Aortic smooth muscle cell (primary cell): ENCODE data around the gene BPI. TPM values are rescaled to one million over a fixed set of nuclear protein-coding genes. Genes with fewer than 3 reads are reported as not detected.

Source experiments
- total RNA-seq: library from RNA; depleted of rRNA; stranded (reverse); fragments of >200 nt; gene quantifications from 2 replicates; pipeline ENCODE4 v1.2.3, GENCODE V29; 2014

The BPI gene
- 0.50 and 0.79 TPM in 2 replicates for total RNA-seq

DNA sequence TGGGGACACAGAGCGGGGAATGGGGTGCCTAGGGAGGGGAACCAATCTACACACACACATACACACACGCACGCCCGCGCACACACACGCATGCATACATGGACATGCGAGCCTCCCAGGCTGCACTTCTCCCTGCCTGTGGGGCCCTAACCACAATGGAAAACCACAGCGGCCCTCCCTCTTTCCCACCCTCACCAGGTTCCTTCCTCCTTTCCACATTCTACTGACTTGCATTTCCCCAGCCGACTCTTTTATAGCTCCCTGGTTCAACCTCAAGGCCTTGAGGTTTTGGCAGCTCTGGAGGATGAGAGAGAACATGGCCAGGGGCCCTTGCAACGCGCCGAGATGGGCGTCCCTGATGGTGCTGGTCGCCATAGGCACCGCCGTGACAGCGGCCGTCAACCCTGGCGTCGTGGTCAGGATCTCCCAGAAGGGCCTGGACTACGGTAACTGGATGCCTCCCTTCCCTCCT, at the start of gene BPI:
Gene BPI, plus strand, starts transcription at position 249 of the 472 bp plus-strand sequence. Its CDS starts 68 bp downstream, at position 317.

GRCh38 chr20:38260378-38261053, 43.4 kb upstream of the BPI start, which contains the start of gene KIAA1755:
KIAA1755 (minus strand) TSS chr20:38260735; CDS start chr20:38260500, 235 bp downstream.

DNA sequence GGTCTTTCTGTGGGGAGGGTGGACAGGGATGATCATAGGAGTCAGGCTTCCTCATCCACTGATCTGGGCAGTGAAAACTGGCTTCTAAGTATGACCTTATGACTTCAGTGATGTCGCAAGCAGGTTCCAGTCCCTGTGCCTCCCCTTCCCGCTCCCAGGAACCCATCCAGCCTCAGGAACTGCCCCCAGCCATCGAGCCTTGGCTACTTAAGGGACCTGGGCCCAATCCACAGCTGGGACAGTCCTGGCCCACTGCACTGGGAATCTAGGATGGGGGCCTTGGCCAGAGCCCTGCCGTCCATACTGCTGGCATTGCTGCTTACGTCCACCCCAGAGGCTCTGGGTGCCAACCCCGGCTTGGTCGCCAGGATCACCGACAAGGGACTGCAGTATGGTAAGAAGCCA, 42.3 kb downstream of the BPI start, which contains the start of gene LBP:
Gene LBP, plus strand, starts transcription at position 236 of the 405 bp plus-strand sequence. Its CDS starts 35 bp downstream, at position 271.

Other genes with a start within 250 kb of the BPI start
- 592 and 749 TPM in 2 replicates for gene TGM2, start 138.9 kb upstream of the BPI start, total RNA-seq
- gene KIAA1755, start 43.4 kb upstream of the BPI start, total RNA-seq = 5.8 and 10.0 TPM in 2 replicates
- 0.26 TPM in 1 of 2 replicates, not detected in the other for gene LBP, start 42.3 kb downstream of the BPI start, total RNA-seq
- 3.9 and 6.1 TPM in 2 replicates for gene SNHG17, start 131.2 kb downstream of the BPI start, total RNA-seq
- gene RALGAPB, start 168.7 kb downstream of the BPI start, total RNA-seq = 20.7 and 26.0 TPM in 2 replicates